Activated CD4-positive, alpha-beta T cell treated with anti-CD3 and anti-CD28 coated beads, Interleukin-2, amount 10 ng/mL, durations not matched to agents 24 days and 14 days (primary cell): ENCODE results near the gene PPP2R3B. TPM values are rescaled to one million over a fixed set of nuclear protein-coding genes. Genes with fewer than 3 reads are reported as not detected.
"Not testable (repeated sequence)": the region's sequence is repeated elsewhere in the genome, so short reads cannot be mapped to it uniquely, and the experiment has no call there.

Source experiments
- DNase-seq: peaks from one replicate; pipeline ENCODE4 v3.0.0; 2022
- H3K27ac Mint-ChIP-seq: one replicate; pipeline ENCODE4 v1.8.0; 2022; ENCODE audit warnings: mild to moderate bottlenecking, mixed read lengths
- H3K27me3 Mint-ChIP-seq: one replicate; pipeline ENCODE4 v1.8.0; 2022; ENCODE audit warnings: mixed read lengths
- H3K36me3 Mint-ChIP-seq: one replicate; pipeline ENCODE4 v1.8.0; 2022; ENCODE audit warnings: low read depth, mild to moderate bottlenecking, mixed read lengths
- H3K4me1 Mint-ChIP-seq: one replicate; pipeline ENCODE4 v1.8.0; 2021; ENCODE audit warnings: mixed read lengths
- H3K4me3 Mint-ChIP-seq: one replicate; pipeline ENCODE4 v1.8.0; 2022; ENCODE audit warnings: mild to moderate bottlenecking, moderate library complexity, mixed read lengths
- H3K9me3 Mint-ChIP-seq: one replicate; pipeline ENCODE4 v1.8.0; 2021; ENCODE audit warnings: mixed read lengths
- intact Hi-C: fragments of 100-400 bp; cut with micrococcal nuclease; formaldehyde crosslinking; loops from one replicate; pipeline ENCODE4 v1.15.1; 2023
- total RNA-seq: library from RNA; stranded (reverse); gene quantifications from 2 replicates; pipeline ENCODE4 v1.2.3, GENCODE V29; 2022

The PPP2R3B gene
- total RNA-seq, 1 donor from 2014 or later = 47.8 TPM

DNA sequence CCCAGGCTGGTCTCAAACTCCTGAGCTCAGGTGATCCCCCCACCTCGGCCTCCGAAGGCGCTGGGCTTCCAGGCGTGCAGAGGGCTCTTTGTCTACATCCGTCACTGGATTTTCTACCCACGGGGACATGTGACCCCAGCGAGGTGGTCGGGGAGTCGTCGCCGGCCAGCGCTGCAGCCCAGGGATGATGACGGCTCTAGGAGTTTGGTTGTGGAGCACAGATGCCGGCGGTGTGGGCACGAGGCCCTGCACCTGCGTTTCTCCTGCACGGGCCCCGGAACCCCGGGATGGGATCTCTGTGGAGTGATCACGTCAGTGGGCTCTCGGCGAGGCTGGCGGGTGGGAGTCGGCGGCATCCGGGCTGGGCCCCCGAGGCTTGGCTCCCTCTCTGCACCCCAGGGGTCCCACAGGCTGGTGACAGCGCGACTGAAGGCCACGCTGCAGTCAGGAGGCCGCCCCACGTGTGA lies 59.0 kb downstream of the PPP2R3B start:
- peaks cover 2% of the 10 kb centered on the region for H3K27me3 Mint-ChIP-seq
- intact Hi-C loops = no loop called here
- no peak overlapping the region for H3K27ac Mint-ChIP-seq
- no peaks in the 10 kb centered on the region for H3K36me3 Mint-ChIP-seq
- peaks cover 10% of the 10 kb centered on the region for H3K4me1 Mint-ChIP-seq
- no peak overlapping the region for H3K4me3 Mint-ChIP-seq
- DNase-seq = no peak
- no peaks in the 10 kb centered on the region for H3K9me3 Mint-ChIP-seq

DNA sequence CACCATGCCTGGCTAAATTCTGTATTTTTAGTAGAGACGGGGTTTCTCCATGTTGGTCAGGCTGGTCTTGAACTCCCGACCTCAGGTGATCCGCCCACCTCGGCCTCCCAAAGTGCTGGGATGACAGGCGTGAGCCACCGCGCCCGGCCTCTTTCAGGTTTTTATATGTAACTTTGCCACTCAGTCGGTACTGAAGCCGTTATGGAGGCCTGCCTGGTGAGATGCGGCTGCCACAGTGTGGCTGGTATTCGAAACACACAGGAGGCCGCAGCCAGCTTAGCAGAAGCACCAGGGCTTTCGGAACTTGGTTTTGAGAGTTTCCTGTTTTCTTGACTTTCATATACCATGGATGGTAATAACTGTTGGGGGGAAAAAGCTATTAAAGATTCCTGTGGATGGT lies 62.0 kb downstream of the PPP2R3B start:
- intact Hi-C loops, H3K36me3 Mint-ChIP-seq: not testable (repeated sequence)
- peaks cover 18% of the 10 kb centered on the region for H3K4me1 Mint-ChIP-seq

DNA sequence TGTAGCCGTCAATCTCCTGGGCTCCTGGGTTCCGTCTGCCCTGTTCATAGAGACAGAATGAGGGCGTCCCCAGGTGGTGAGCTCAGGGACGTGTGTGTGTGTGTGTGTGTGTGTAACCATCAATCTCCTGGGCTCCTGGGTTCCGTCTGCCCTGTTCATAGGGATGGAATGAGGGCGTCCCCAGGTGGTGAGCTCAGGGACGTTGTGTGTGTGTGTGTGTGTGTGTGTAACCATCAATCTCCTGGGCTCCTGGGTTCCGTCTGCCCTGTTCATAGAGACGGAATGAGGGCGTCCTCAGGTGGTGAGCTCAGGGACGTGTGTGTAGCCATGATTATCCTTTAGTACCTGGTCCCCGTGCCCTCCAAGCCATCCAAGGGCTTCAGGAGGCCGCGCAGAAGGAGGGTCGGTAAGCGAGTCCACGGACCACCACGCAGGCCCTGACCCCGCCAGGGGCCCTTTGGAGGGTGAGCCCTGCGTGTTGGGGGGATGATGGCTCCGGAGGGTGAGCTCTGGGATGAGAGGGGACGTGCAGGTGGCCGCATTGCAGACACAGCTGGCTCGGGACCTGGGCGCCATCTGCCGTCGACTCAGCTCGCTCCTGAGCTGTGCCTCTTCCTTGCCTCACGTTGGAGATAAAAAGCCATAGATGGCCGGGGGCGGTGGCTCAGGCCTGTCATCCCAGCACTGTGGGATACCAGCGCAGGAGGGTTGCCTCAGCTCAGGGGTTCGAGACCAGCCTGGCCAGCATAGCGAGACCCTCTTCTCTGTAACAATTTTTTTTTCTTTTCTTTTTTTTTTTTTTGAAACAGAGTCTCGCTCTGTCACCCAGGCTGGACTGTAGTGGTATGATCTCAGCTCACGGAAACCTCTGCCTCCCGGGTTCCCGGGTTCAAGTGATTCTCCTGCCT lies 62.7 kb downstream of the PPP2R3B start:
- H3K4me1 Mint-ChIP-seq = peaks cover 18% of the 10 kb centered on the region
- H3K27ac Mint-ChIP-seq = no peak overlapping the region
- no peak for DNase-seq
- H3K4me3 Mint-ChIP-seq = peak overlapping the region; percentile 69
- H3K9me3 Mint-ChIP-seq = no peaks in the 10 kb centered on the region
- no peaks in the 10 kb centered on the region for H3K36me3 Mint-ChIP-seq
- H3K27me3 Mint-ChIP-seq = peaks cover 2% of the 10 kb centered on the region
- intact Hi-C loops = no loop called here

More for the DNA sequence above, 62.0 kb downstream of the PPP2R3B start:
- H3K27me3 Mint-ChIP-seq, H3K27ac Mint-ChIP-seq, H3K4me3 Mint-ChIP-seq, H3K9me3 Mint-ChIP-seq, DNase-seq: not testable (repeated sequence)

DNA sequence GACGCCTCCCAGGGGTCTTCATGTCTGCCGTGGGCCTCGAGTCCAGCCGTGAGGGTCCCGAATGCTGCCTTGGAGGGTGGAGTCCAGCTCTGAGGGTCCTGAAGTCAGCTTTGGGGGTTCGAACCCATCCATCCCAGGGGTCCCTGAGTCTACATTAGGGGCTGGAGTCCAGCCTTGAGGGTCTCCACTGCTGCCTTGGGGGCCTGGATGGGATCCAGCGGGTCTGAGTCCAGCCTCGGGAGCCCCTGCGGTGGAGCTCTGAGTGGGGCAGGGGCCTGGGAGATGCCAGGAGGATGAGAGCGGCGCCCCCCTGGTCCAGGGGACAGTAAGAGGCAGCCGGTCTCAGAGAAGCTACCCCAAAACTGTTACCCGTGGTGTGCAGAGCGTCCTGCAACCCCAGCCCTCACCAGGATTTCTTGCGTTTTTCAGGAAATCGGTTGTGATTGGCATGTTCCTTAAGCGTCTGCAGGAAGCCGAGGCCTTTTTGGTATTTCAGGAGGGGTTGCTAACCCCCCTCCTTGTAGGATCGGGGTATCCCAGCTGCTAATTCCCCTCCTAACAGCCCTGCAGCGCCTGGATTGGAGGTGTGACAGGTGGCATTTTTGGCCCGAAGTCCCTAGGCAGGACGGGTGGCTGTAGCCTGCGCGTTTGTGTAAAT lies 66.5 kb downstream of the PPP2R3B start:
- DNase-seq = peak; percentile 76
- intact Hi-C loops = no loop called here
- Mint-ChIP-seq H3K9me3 (peaks cover 4% of the 10 kb centered on the region), H3K27ac (peak overlapping the region; percentile 88), H3K4me3 (peak overlapping the region; percentile 89), H3K36me3 (peaks cover 12% of the 10 kb centered on the region), H3K4me1 (peaks cover 25% of the 10 kb centered on the region), H3K27me3 (peaks cover 4% of the 10 kb centered on the region)

DNA sequence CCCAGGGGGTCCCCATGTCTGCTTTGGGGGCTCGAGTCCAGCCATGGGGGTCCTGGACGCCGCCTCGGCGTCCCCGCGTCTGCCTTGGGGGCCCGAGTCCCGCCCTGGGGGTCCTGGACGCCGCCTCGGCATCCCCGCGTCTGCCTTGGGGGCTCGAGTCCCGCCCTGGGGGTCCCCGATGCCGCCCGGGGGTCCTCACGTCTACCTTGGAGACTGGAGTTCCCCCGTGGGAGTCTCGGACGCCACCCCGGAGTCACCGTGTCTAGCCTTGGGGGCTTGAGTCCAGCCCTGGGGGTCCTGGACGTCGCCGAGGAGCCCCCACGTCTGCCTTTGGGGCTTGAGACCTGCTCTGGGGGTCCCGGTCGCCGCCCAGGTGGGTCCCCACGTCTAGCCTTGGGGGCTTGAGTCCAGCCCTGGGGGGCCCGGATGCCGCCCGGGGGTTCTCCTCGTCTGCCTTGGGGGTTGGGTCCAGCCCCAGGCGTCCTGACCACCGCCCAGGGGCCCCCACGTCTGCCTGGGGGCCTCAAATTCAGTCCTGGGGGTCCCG lies 67.1 kb downstream of the PPP2R3B start:
- Mint-ChIP-seq H3K4me3 (peak overlapping the region; percentile 96), H3K27ac (peak overlapping the region; percentile 88), H3K36me3 (peaks cover 12% of the 10 kb centered on the region), H3K4me1 (peaks cover 23% of the 10 kb centered on the region), H3K9me3 (peaks cover 4% of the 10 kb centered on the region), H3K27me3 (peaks cover 4% of the 10 kb centered on the region)
- intact Hi-C loops = loop anchor here (2.0 to 5.0 kb wide), 2 partner anchors 1073 to 1133 kb away; partner anchors contain the start of genes ASMTL and SLC25A6
- DNase-seq = peak; percentile 71

DNA sequence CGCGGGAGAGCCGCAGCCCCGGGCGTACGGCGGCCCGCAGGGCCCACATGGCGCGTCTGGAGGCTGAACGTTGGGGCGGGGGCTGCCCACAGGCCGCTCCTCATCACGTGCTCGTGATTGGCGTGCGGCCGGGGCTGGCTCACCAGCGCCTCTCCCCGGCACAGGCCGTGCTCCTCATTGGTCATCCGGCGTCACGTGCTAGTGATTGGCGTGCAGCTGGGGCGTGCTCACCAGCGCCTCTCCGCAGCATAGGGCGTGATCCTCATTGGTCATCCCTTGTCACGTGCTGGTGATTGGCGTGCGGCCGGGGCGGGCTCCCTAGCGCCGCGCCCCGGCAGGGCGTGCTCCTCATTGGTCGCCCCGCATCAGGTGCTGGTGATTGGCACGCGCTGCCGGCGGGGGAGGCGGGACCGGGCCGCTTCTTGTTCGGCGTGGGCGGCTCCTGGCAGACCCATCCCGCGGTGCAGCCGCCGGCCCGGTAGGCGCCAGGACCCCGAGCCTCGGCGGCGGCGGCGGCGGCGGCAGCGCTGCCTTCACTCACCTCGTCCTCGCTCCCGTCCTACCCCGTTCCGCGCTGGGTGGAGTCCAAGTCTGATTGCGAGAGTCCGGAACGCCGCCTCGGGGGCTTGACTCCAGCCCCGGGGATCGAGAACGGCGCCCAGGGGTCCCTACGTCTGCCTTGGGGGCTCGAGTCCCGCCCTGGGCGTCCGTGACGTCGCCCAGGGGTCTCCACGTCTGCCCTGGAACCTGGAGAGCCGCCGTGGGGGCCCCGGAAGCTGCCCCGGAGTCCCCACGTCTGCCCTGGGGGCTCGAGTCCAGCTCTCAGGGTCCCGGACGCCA lies 67.7 kb downstream of the PPP2R3B start, which contains the start of gene GTPBP6:
GTPBP6 (minus strand) TSS at position 58 of the 840 bp plus-strand sequence; CDS start at position 49, 9 bp downstream.
- peak within 1 kb of the TSS; percentile 97 for H3K27ac Mint-ChIP-seq
- peak within 1 kb of the TSS; percentile 96 for H3K4me3 Mint-ChIP-seq
- peaks cover 23% of the 10 kb centered on the region for H3K4me1 Mint-ChIP-seq
- intact Hi-C loops = loop anchor here (1.0 to 5.0 kb wide), 4 partner anchors 36 to 1134 kb away; partner anchors contain the start of genes ASMTL and SLC25A6
- peaks cover 13% of the 10 kb centered on the region for H3K36me3 Mint-ChIP-seq
- H3K27me3 Mint-ChIP-seq = peaks cover 4% of the 10 kb centered on the region
- DNase-seq = peak; percentile 100
- H3K9me3 Mint-ChIP-seq = peaks cover 4% of the 10 kb centered on the region

DNA sequence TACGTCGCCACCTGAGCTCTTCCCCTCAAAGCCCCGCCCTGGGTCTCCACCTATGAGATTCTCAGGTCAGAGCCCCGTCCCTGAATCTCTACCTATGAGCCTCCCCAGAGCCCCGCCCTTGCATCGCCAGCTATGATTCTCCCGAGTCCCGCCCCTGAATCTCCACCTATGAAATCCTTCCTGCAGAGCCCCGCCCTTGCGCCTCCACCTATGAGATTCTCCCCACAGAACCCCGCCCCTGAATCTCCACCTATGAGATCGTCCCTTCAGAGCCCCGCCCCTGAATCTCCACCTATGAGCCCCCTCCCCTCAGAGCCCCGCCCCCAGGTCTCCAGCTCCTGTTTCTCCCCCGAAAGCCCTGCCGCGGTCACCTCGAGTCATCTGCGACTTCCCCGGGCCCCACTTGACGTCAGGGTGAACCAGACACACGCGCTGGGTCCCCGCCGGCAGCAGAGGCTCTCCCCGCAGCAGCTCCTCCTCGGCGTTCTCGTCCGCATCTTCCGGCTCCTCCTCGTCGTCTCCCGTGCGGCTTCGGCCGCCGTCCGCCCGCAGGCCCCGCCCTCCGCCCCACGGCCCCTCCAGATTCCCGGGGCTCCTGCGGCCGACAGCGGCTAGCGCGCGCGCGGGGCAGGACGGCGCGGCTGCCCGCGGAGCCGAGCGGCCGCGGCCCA lies 68.5 kb downstream of the PPP2R3B start:
- intact Hi-C loops = loop anchor here (1.0 to 5.0 kb wide), 4 partner anchors 35 to 1135 kb away; partner anchors contain the start of genes ASMTL and SLC25A6

DNA sequence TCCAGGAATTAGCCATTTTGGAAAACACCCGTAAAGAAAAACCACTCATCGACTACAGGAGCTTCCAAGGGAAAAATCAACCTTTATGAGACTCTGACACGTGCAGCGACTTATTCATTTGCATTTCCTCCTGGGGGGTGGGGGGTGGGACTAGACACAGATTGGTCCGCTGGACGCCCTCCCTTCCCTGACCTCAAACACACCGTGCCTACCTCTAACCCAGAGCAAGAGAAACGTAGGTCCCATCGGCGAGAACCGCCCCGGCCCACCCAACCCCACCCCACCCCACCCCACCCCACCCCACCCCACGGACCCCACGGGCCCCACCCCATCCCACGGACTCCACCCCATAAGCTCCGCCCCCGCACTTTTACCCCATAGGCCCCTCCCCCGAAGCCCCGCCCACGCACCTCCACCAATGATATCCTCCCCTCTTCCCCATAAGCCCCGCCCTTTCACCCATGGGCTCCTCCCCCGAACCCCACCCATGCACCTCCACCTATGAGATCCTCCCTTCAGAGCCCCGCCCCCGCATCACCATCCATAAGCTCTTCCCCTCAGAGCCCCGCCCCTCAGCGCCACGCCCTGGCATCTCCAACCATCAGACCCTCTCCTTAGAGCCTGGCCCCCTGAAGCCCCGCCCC lies 69.2 kb downstream of the PPP2R3B start:
- Mint-ChIP-seq H3K9me3 (peaks cover 4% of the 10 kb centered on the region), H3K4me3 (peak overlapping the region; percentile 96), H3K27me3 (peaks cover 2% of the 10 kb centered on the region), H3K27ac (peak overlapping the region; percentile 97), H3K4me1 (peaks cover 13% of the 10 kb centered on the region), H3K36me3 (peaks cover 18% of the 10 kb centered on the region)
- intact Hi-C loops = loop anchor here (1.0 to 5.0 kb wide), 4 partner anchors 34 to 1135 kb away; partner anchors contain the start of genes ASMTL and SLC25A6
- no peak for DNase-seq

More for the DNA sequence above, 68.5 kb downstream of the PPP2R3B start:
- Mint-ChIP-seq H3K36me3 (peaks cover 17% of the 10 kb centered on the region), H3K27ac (peak overlapping the region; percentile 97), H3K27me3 (peaks cover 2% of the 10 kb centered on the region), H3K4me3 (peak overlapping the region; percentile 96), H3K9me3 (peaks cover 4% of the 10 kb centered on the region), H3K4me1 (peaks cover 18% of the 10 kb centered on the region)
- DNase-seq = peak; percentile 99

DNA sequence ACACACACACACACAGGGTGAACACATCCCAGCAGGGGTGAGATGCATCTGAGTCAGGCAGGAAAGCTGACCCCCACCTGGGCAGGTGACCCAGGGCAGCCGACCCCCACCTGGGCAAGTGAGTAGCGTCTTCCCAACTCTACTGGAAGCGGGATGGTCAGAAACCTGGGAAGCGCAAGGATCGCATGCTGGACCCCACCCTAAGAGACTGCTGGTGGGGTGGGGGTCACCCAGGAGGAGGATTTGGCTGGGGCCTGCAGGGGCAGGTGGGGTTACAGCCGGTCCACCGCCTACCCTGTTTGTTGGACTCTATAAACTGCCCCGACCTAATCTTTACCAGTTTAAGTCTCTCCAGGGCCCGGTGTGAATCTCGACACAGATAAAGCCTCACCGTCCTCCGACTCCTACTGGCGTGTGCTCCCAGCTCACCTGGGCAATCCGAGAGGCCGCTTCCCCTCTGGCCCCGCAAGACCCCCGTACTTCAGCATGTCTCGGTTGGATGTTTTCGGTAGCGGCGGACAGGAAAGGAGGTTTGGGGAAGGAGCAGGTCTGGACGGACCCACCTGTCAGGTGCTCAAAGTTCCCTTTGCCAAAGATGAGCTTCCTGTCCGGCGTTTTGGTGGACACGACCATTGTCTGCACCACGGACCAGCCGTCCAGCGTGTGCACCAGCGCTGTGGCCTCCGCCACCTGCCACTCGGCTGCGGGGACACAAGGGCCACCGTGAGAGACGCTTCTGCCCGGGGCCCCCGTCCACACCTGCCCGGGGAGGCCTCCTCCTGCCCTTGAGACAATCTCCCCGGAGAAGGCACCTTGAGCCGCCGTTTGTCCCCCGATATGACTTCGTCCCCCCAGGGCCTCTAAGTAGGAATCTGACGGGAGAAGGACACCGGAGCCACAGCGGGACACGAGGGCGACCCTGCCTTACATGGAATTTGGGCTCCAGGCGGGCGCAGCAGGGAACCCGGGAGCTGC lies 70.1 kb downstream of the PPP2R3B start:
- intact Hi-C loops = loop anchor here (5.0 kb wide), 1 partner anchor 1076 kb away; the partner anchor contains the start of gene SLC25A6
- Mint-ChIP-seq H3K36me3 (peaks cover 26% of the 10 kb centered on the region), H3K9me3 (peaks cover 4% of the 10 kb centered on the region), H3K27me3 (peaks cover 2% of the 10 kb centered on the region), H3K27ac (no peak overlapping the region), H3K4me1 (peaks cover 11% of the 10 kb centered on the region), H3K4me3 (peak overlapping the region; percentile 59)
- no peak for DNase-seq

DNA sequence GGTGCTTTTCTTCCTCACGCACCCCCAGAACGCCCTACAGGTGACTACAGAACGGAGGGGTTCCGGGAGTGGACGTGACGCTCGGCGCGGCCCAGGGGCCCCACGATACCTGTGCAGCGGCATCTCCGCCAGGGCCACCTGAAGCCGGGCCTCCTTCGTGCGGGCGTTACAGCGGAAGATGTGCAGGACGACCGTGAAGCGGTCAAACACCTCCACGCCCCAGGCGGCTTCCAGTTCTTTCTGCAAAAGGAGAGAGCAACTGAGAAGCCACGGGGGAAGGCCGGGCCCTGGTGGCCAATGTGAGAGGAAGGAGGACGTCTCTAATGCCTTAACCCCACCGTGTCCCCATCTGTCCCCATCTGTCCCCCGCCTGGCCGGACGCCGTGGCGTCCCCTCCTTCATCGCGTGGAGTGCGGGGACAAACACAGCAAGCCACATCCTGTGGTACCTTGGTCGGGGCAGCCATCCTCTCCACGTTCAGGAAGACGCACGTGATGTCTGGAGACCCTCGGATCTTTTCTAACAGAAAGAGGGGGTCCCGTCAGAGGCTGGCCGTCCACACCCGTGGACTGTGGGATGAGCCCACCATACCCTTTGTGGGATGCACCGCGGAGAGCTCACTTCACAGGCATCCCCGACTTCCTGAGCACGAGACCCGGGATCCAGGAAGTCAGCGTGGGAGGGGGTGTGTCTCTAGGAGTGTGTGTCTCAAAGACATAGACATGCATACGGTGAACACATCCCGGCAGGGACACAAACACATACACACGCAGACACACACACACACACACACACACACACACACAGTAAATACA lies 71.7 kb downstream of the PPP2R3B start:
- H3K4me3 Mint-ChIP-seq = no peak overlapping the region
- peaks cover 7% of the 10 kb centered on the region for H3K4me1 Mint-ChIP-seq
- peaks cover 2% of the 10 kb centered on the region for H3K27me3 Mint-ChIP-seq
- peaks cover 4% of the 10 kb centered on the region for H3K9me3 Mint-ChIP-seq
- intact Hi-C loops = loop anchor here (5.0 kb wide), 1 partner anchor 1077 kb away; the partner anchor contains the start of gene SLC25A6
- no peak overlapping the region for H3K27ac Mint-ChIP-seq
- no peak for DNase-seq
- H3K36me3 Mint-ChIP-seq = peaks cover 32% of the 10 kb centered on the region
